ENCODE data around the gene OGDH.

DNA sequence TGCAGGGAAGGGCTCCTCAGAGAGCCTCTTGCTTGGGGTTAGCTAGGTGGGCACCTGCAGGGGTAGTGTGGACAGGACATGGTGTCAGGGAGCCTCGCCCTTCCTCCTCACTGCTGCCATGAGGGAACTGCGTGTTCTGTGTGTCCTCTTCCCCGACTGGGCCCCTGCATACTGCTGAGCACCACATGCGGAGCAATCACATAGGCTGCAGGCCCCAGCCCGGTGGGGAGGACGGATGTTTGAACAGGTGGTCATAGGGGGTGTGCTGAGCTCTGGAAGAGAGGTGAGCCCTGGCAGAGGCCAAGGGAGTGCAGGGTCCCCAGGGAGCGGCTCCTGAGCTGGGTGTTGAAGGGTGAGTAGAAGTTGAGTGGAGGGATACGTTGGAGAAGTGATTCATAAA is 93.9 kb downstream of the OGDH start:
- no peak for TF ChIP-seq EZH2phosphoT487 (IDR thresholded peaks at IDR 0.05; ENCODE audit: insufficient read depth, low read depth)
- no peak for TF ChIP-seq EZH2 (IDR thresholded peaks at IDR 0.05; ENCODE audit: insufficient read depth, poor library complexity, severe bottlenecking)
